ENCODE measurements around the gene FGF14. TPM values are rescaled to one million over a fixed set of nuclear protein-coding genes. Genes with fewer than 3 reads are reported as not detected.

Gene FGF14
- total and polyA plus RNA-seq, 2 experiments from 2014 or later = 0.03 TPM; not detected in 1

DNA sequence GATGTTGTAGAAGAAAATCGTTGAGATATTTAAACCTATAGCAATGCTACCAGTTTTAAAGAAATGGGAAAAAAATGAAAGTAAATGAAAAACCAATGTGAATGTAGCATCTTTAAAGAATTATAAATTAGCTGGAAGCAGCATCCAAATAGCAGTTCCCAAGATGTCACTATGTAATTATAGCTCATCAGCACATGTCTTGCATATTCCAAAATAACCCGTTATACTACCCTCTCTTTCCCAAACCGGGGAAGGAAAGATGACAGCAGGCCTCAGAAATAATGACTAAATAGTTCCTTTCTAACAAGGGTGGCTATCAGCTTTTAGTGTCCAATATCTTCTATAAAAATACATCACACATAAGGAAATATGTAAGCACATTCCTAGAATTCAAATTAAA lies 140.5 kb downstream of the FGF14 start:
- H3K27ac ChIP-seq (ENCODE audit: low read depth) = no peak overlapping the region
- H3K4me3 ChIP-seq = no peak overlapping the region
- no peaks in the 10 kb centered on the region for H3K9me2 ChIP-seq (ENCODE audit: insufficient read depth)
- no peak overlapping the region for H3K27ac Mint-ChIP-seq
- no peaks in the 10 kb centered on the region for H3K27me3 ChIP-seq (ENCODE audit: insufficient read depth)
- H4K20me1 ChIP-seq (replicated peaks; ENCODE audit: insufficient read depth) = no peaks in the 10 kb centered on the region
- H3K79me2 ChIP-seq (replicated peaks; ENCODE audit: insufficient read depth) = no peaks in the 10 kb centered on the region
- H3K36me3 Mint-ChIP-seq (ENCODE audit: low read depth) = no peaks in the 10 kb centered on the region
- no peak for ATAC-seq
- H3K4me1 Mint-ChIP-seq = peaks cover 17% of the 10 kb centered on the region
- H3F3A ChIP-seq (replicated peaks; ENCODE audit: low read depth) = no peaks in the 10 kb centered on the region
- H2AFZ ChIP-seq = no peak overlapping the region
- no peak overlapping the region for H3K4me2 ChIP-seq
- no peaks in the 10 kb centered on the region for H3K36me3 ChIP-seq (ENCODE audit: insufficient read depth)
- peaks cover 17% of the 10 kb centered on the region for H3K4me1 ChIP-seq (ENCODE audit: insufficient read depth)
- DNase-seq (ENCODE audit: low spot score) = no peak
- H3K4me3 Mint-ChIP-seq = no peak overlapping the region
- no peaks in the 10 kb centered on the region for H3K27me3 Mint-ChIP-seq (ENCODE audit: insufficient read depth, low read depth, poor library complexity)
- TF ChIP-seq POLR2AphosphoS5 (IDR thresholded peaks at IDR 0.05; ENCODE audit: low read depth) (no peak), ZNF331 (CRISPR knock-in tag; IDR thresholded peaks at IDR 0.05; ENCODE audit: low read depth) (no peak), ZNF114 (CRISPR knock-in tag; IDR thresholded peaks at IDR 0.05) (no peak), JUNB (IDR thresholded peaks at IDR 0.05; ENCODE audit: unreplicated experiment) (no peak), NANOG (IDR thresholded peaks at IDR 0.05; ENCODE audit: borderline replicate concordance) (no peak), STAT1 (IDR thresholded peaks at IDR 0.05; ENCODE audit: unreplicated experiment) (no peak), EZH2 (IDR thresholded peaks at IDR 0.05; ENCODE audit: low read depth, unreplicated experiment) (no peak)
- TF ChIP-seq, protein P1, sequence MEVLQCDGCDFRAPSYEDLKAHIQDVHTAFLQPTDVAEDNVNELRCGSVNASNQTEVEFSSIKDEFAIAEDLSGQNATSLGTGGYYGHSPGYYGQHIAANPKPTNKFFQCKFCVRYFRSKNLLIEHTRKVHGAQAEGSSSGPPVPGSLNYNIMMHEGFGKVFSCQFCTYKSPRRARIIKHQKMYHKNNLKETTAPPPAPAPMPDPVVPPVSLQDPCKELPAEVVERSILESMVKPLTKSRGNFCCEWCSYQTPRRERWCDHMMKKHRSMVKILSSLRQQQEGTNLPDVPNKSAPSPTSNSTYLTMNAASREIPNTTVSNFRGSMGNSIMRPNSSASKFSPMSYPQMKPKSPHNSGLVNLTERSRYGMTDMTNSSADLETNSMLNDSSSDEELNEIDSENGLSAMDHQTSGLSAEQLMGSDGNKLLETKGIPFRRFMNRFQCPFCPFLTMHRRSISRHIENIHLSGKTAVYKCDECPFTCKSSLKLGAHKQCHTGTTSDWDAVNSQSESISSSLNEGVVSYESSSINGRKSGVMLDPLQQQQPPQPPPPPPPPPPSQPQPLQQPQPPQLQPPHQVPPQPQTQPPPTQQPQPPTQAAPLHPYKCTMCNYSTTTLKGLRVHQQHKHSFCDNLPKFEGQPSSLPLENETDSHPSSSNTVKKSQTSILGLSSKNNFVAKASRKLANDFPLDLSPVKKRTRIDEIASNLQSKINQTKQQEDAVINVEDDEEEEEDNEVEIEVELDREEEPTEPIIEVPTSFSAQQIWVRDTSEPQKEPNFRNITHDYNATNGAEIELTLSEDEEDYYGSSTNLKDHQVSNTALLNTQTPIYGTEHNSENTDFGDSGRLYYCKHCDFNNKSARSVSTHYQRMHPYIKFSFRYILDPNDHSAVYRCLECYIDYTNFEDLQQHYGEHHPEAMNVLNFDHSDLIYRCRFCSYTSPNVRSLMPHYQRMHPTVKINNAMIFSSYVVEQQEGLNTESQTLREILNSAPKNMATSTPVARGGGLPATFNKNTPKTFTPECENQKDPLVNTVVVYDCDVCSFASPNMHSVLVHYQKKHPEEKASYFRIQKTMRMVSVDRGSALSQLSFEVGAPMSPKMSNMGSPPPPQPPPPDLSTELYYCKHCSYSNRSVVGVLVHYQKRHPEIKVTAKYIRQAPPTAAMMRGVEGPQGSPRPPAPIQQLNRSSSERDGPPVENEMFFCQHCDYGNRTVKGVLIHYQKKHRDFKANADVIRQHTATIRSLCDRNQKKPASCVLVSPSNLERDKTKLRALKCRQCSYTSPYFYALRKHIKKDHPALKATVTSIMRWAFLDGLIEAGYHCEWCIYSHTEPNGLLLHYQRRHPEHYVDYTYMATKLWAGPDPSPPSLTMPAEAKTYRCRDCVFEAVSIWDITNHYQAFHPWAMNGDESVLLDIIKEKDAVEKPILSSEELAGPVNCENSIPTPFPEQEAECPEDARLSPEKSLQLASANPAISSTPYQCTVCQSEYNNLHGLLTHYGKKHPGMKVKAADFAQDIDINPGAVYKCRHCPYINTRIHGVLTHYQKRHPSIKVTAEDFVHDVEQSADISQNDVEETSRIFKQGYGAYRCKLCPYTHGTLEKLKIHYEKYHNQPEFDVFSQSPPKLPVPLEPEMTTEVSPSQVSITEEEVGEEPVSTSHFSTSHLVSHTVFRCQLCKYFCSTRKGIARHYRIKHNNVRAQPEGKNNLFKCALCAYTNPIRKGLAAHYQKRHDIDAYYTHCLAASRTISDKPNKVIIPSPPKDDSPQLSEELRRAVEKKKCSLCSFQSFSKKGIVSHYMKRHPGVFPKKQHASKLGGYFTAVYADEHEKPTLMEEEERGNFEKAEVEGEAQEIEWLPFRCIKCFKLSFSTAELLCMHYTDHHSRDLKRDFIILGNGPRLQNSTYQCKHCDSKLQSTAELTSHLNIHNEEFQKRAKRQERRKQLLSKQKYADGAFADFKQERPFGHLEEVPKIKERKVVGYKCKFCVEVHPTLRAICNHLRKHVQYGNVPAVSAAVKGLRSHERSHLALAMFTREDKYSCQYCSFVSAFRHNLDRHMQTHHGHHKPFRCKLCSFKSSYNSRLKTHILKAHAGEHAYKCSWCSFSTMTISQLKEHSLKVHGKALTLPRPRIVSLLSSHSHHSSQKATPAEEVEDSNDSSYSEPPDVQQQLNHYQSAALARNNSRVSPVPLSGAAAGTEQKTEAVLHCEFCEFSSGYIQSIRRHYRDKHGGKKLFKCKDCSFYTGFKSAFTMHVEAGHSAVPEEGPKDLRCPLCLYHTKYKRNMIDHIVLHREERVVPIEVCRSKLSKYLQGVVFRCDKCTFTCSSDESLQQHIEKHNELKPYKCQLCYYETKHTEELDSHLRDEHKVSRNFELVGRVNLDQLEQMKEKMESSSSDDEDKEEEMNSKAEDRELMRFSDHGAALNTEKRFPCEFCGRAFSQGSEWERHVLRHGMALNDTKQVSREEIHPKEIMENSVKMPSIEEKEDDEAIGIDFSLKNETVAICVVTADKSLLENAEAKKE (CRISPR knock-in tag; IDR thresholded peaks at IDR 0.05) = no peak
- TF ChIP-seq, protein P2, sequence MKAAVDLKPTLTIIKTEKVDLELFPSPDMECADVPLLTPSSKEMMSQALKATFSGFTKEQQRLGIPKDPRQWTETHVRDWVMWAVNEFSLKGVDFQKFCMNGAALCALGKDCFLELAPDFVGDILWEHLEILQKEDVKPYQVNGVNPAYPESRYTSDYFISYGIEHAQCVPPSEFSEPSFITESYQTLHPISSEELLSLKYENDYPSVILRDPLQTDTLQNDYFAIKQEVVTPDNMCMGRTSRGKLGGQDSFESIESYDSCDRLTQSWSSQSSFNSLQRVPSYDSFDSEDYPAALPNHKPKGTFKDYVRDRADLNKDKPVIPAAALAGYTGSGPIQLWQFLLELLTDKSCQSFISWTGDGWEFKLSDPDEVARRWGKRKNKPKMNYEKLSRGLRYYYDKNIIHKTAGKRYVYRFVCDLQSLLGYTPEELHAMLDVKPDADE (IDR thresholded peaks at IDR 0.05) = no peak
- TF ChIP-seq, protein P3, sequence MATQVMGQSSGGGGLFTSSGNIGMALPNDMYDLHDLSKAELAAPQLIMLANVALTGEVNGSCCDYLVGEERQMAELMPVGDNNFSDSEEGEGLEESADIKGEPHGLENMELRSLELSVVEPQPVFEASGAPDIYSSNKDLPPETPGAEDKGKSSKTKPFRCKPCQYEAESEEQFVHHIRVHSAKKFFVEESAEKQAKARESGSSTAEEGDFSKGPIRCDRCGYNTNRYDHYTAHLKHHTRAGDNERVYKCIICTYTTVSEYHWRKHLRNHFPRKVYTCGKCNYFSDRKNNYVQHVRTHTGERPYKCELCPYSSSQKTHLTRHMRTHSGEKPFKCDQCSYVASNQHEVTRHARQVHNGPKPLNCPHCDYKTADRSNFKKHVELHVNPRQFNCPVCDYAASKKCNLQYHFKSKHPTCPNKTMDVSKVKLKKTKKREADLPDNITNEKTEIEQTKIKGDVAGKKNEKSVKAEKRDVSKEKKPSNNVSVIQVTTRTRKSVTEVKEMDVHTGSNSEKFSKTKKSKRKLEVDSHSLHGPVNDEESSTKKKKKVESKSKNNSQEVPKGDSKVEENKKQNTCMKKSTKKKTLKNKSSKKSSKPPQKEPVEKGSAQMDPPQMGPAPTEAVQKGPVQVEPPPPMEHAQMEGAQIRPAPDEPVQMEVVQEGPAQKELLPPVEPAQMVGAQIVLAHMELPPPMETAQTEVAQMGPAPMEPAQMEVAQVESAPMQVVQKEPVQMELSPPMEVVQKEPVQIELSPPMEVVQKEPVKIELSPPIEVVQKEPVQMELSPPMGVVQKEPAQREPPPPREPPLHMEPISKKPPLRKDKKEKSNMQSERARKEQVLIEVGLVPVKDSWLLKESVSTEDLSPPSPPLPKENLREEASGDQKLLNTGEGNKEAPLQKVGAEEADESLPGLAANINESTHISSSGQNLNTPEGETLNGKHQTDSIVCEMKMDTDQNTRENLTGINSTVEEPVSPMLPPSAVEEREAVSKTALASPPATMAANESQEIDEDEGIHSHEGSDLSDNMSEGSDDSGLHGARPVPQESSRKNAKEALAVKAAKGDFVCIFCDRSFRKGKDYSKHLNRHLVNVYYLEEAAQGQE (IDR thresholded peaks at IDR 0.05; ENCODE audit: unreplicated experiment) = no peak
- H3K9me3 Mint-ChIP-seq = no peaks in the 10 kb centered on the region

Data from GM23338 (cell line).